GM12875 (cell line): ENCODE data around the gene DOLPP1.

ENCODE experiments used
- H3K4me3 ChIP-seq: one replicate; pipeline ENCODE4 v1.5.1; 2011; ENCODE audit warnings: low read depth, low read length, control low read depth
- CTCF ChIP-seq: IDR thresholded peaks from 2 replicates; pipeline ENCODE4 v1.5.1; 2011; ENCODE audit warnings: low read depth, mild to moderate bottlenecking, control low read depth, inconsistent platforms, low read length, moderate library complexity, borderline replicate concordance; ENCODE audit not compliant: insufficient read depth

The DOLPP1 gene

DNA sequence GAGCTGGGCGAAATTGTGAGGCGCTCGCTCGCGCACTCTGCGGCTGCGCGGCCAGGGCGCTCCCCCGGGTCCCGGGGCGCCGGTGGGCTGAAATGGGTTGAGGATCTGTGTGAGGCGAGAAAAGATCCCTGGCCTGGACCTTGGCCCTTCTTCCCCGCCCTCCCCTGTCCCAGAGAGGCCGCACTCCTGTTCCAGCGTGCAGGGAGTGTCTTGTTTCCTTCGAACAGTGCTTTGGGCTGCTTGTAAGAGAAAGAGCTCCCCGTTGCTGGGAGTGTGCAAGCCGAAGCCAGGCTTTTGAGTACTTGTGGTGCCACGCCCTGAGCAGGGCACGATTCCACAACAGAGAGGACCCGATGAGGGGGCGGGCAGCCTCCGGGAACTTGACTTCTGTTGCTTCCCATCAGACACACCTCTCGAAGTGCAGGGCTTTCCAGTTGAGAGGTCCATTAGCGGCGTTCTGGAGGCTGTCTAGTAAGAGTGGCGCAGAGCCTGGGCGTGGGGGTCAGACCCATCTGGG is 535 bp downstream of the DOLPP1 start:
- H3K4me3 ChIP-seq, result peak overlapping the region; percentile 83
- TF ChIP-seq CTCF, result no peak

- H3K4me3 ChIP-seq, result no peak overlapping the region
- TF ChIP-seq CTCF, result no peak
Measured at GRCh38 chr9:129084087-129084486, 3.2 kb downstream of the DOLPP1 start.

DNA sequence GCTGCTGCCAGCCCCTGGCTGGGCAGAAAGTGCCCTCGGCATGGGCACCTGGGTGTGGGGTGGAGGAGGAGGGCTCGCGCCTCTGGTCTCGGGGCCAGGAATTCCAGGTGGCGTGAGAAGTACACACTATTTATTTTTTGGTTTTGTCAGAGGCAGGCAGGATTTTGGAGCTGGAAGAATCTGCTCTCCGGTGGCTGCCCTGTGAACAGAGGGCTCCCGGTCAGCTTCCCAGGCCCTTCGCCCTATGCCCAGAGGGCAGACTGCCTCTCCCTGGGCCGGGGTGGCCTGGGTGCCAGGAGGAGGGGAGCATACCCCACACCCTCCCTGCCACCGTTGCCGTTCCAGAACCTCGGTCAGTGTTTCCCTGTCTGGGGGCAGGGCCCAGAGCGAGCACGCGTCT is 8.3 kb downstream of the DOLPP1 start:
- no peak for TF ChIP-seq CTCF
- no peak overlapping the region for H3K4me3 ChIP-seq

DNA sequence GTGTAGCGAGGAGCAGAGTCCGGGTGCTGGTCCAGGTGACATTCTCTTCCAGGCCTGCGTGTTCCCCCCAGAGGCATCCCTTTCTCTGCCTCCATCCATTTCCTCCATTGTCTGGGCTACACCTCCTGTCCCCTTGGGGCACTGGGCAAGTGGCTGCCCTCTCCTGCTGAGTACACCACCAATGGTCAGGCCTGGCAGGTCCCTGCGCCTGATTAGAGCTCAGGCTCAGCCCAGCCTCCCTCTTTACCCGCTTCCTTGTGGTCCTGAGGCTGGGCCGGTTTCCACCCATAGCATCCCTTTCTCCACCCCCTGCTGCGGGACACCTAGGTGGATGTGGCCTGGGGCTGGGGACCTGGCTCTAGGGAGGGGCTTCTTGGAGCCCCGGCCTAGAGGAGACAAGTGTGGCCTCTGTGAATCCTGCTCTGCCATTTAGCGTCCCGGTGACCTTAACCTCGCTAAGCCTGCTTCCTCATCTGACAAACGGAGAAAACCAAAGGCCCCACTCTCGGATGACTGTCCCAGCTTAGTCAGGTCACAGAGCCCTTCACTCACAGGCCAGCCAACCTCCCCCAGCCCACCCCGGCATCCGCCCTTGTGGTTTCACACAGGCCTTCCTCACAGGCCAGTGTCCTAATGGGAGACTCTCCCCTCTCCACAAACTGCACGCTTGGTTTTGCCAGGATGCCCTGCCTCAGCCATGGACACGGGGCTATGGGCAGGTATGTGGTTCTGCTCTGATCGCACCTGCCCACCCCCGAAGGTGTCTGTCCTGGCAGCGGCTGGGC is 12.9 kb downstream of the DOLPP1 start:
- no peak for TF ChIP-seq CTCF
- H3K4me3 ChIP-seq, result no peak overlapping the region

- TF ChIP-seq CTCF, result no peak
- H3K4me3 ChIP-seq, result no peak overlapping the region
Measured at GRCh38 chr9:129094387-129095169, 13.7 kb downstream of the DOLPP1 start.

DNA sequence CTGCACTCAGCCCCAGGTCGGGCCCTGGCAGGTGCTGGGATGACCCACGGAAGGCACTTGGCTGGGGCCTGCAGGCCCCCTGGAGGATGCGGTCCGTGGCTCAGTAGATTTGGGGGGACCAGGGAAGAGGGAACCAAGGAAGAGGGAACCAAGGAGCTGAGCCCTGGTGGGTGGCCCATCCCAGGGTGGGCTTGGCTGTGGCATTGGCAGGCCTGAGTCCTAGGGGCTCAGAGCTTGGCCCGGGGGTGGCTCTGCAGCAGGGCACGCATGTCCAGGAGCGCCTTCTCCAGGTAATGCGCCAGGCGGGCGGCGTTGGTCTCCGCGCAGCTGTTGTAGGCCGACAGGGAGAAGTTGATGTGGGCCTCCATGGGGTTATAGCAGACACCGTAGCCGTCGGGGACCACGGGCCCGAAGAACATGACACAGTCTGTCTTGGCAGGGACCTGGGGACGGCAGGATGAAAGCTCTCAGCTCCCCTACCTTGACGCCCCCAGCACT is 14.3 kb downstream of the DOLPP1 start:
- no peak overlapping the region for H3K4me3 ChIP-seq
- no peak for TF ChIP-seq CTCF
